GM12878 (cell line): ENCODE results near the gene KIRREL2. TPM values are rescaled to one million over a fixed set of nuclear protein-coding genes. Genes with fewer than 3 reads are reported as not detected.

Experiments used
- ATF7 ChIP-seq: fragments of 450-650 bp; IDR thresholded peaks from 2 replicates; pipeline ENCODE4 v1.6.1; 2016; ENCODE audit warnings: low read depth, mild to moderate bottlenecking
- BCL3 ChIP-seq: IDR thresholded peaks from 2 replicates; pipeline ENCODE4 v1.6.1; 2011; ENCODE audit warnings: borderline replicate concordance, low read depth, mild to moderate bottlenecking, moderate library complexity, low read length; ENCODE audit not compliant: insufficient read depth, poor library complexity, severe bottlenecking
- CEBPZ ChIP-seq: fragments of 150-350 bp; IDR thresholded peaks from 2 replicates; pipeline ENCODE4 v1.6.1; 2016; ENCODE audit warnings: low read depth, low read length
- CHD1 ChIP-seq: IDR thresholded peaks from 2 replicates; pipeline ENCODE4 v1.6.1; 2012; ENCODE audit warnings: low read depth, low read length, improper control_type of control experiment
- CUX1 ChIP-seq: IDR thresholded peaks from 2 replicates; pipeline ENCODE4 v1.6.1; 2012; ENCODE audit warnings: improper control_type of control experiment, low read depth, low read length; ENCODE audit not compliant: insufficient replicate concordance
- FOXM1 ChIP-seq: IDR thresholded peaks from 2 replicates; pipeline ENCODE4 v1.6.1; 2012; ENCODE audit warnings: low read depth, mild to moderate bottlenecking, inconsistent platforms, low read length, moderate library complexity
- KAT2A ChIP-seq: conservative IDR thresholded peaks from 2 replicates; pipeline ENCODE4 v1.6.1; 2011; ENCODE audit warnings: low read depth, low read length; ENCODE audit not compliant: control insufficient read depth
- MXI1 ChIP-seq: fragments of 150-350 bp; IDR thresholded peaks from 2 replicates; pipeline ENCODE4 v1.6.1; 2011; ENCODE audit warnings: low read depth, mild to moderate bottlenecking, inconsistent platforms, low read length, improper control_type of control experiment
- POLR2AphosphoS2 ChIP-seq: IDR thresholded peaks from 2 replicates; pipeline ENCODE4 v1.6.1; 2011; ENCODE audit warnings: low read depth, mild to moderate bottlenecking, low read length, improper control_type of control experiment, moderate library complexity
- RBBP5 ChIP-seq: fragments of 200-600 bp; sonication (generic); conservative IDR thresholded peaks from 2 replicates; pipeline ENCODE4 v1.6.1; 2016
- SMAD5 ChIP-seq: IDR thresholded peaks from 2 replicates; pipeline ENCODE4 v1.6.1; 2016; ENCODE audit warnings: antibody characterized with exemption, low read depth
- WRNIP1 ChIP-seq: IDR thresholded peaks from 2 replicates; pipeline ENCODE4 v1.6.1; 2011; ENCODE audit warnings: low read depth, low read length, improper control_type of control experiment, borderline replicate concordance
- YBX1 ChIP-seq: fragments of 450-650 bp; IDR thresholded peaks from 2 replicates; pipeline ENCODE4 v1.6.1; 2016; ENCODE audit warnings: antibody characterized with exemption
- polyA plus RNA-seq, 11 experiments: library from polyadenylated mRNA; depleted of rRNA in 4 of 11; unstranded in 6 of 11; stranded (reverse) in 5 of 11; fragments of >200 nt; fragmentation: Nextera tagmentation in 4 of 11; fragmentation: Illumina TruSeq in 1 of 11; extraction: Ambion mirVana in 4 of 11; extraction: Trizol in 1 of 11; gene quantifications; 1 replicate in 1 of 11; 2 replicates in 10 of 11; pipeline versions ENCODE4 v1.2.1 to v1.2.3, GENCODE V29; 2011 to 2016; ENCODE audit warnings: inconsistent platforms in 2 of 11, missing spikeins in 2 of 11, low read depth in 1 of 11
- total RNA-seq, 4 experiments: library from RNA; depleted of rRNA in 3 of 4; stranded (reverse); fragments of >200 nt in 3 of 4; fragmentation: Illumina TruSeq in 1 of 4; extraction: Trizol in 1 of 4; gene quantifications; 2 replicates each; pipeline versions ENCODE4 v1.2.1 to v1.2.3, GENCODE V29; 2013 to 2021

The KIRREL2 gene
- total and polyA plus RNA-seq, 10 of the 15 experiments (the other 5 are each of a cell fraction or from before 2014, with no cell fraction given): 0.03 to 0.06 TPM; not detected in 8

- no peak for TF ChIP-seq CUX1
- TF ChIP-seq CHD1: no peak
- TF ChIP-seq POLR2AphosphoS2: no peak
- TF ChIP-seq KAT2A: no peak
- TF ChIP-seq CEBPZ: no peak
- no peak for TF ChIP-seq RBBP5
- TF ChIP-seq ATF7: no peak
- TF ChIP-seq FOXM1: no peak
- TF ChIP-seq WRNIP1: no peak
- no peak for TF ChIP-seq YBX1
- no peak for TF ChIP-seq MXI1
- no peak for TF ChIP-seq SMAD5
- TF ChIP-seq BCL3: no peak
- TF ChIP-seq, all 136 proteins: peak for 0
These were observed 24.7 kb upstream of the KIRREL2 start (continued) for GRCh38 chr19:35832054-35832453.
